Activated CD8-positive, alpha-beta T cell treated with anti-CD3 and anti-CD28 coated beads for 36 hours (primary cell): ENCODE results near the gene RPL10A. TPM values are rescaled to one million over a fixed set of nuclear protein-coding genes. Genes with fewer than 3 reads are reported as not detected.

Experiments used
- ATAC-seq: fragments of 200-7000 bp; cut with Tn5 transposase; one replicate; pipeline ENCODE4 v1.10.0; 2021; ENCODE audit warnings: mild to moderate bottlenecking, moderate library complexity
- CTCF ChIA-PET: fragments of 350-600 bp; sonication (Branson Sonifier 250); formaldehyde crosslinking; loops from one replicate; lab custom pipeline; 2021; ENCODE audit warnings: antibody characterized with exemption; lab: Charles Lee
- POLR2A ChIA-PET: fragments of 350-600 bp; sonication (Branson Sonifier 250); formaldehyde crosslinking; loops from one replicate; lab custom pipeline; 2021; ENCODE audit warnings: antibody characterized with exemption; lab: Charles Lee
- DNase-seq: peaks from one replicate; pipeline ENCODE4 v3.0.0-alpha.2; 2020
- H3K27ac Mint-ChIP-seq: one replicate; pipeline ENCODE4 v1.8.0; 2021; ENCODE audit warnings: mild to moderate bottlenecking, mixed read lengths
- H3K27me3 Mint-ChIP-seq: one replicate; pipeline ENCODE4 v1.8.0; 2021; ENCODE audit warnings: mixed read lengths
- H3K36me3 Mint-ChIP-seq: one replicate; pipeline ENCODE4 v1.8.0; 2021; ENCODE audit warnings: low read depth, mixed read lengths
- H3K4me1 Mint-ChIP-seq: one replicate; pipeline ENCODE4 v1.8.0; 2021; ENCODE audit warnings: low read depth, mixed read lengths
- H3K4me3 Mint-ChIP-seq: one replicate; pipeline ENCODE4 v1.8.0; 2021; ENCODE audit warnings: mild to moderate bottlenecking, moderate library complexity, mixed read lengths
- H3K9me3 Mint-ChIP-seq: one replicate; pipeline ENCODE4 v1.8.0; 2021; ENCODE audit warnings: mixed read lengths
- CTCF ChIP-seq: fragments of 200-600 bp; IDR thresholded peaks from one replicate; pipeline ENCODE4 v1.8.0; 2022; ENCODE audit warnings: antibody characterized with exemption, mild to moderate bottlenecking
- intact Hi-C: fragments of 100-400 bp; cut with micrococcal nuclease; formaldehyde crosslinking; loops from one replicate; pipeline ENCODE4 v1.10.0; 2022
- total RNA-seq, 2 experiments: library from RNA; stranded (reverse); gene quantifications; one replicate each; pipeline ENCODE4 v1.2.3, GENCODE V29; 2021

Gene RPL10A
- total RNA-seq, 2 experiments from 2014 or later: 2,322 to 2,393 TPM

- no peak for ATAC-seq
- peaks cover 6% of the 10 kb centered on the region for H3K27me3 Mint-ChIP-seq
- H3K9me3 Mint-ChIP-seq: no peaks in the 10 kb centered on the region
- peaks cover 14% of the 10 kb centered on the region for H3K4me1 Mint-ChIP-seq
- POLR2A ChIA-PET: interaction anchor here (1.4 to 24.5 kb wide), 2 partner anchors 13 to 22 kb away, joined by 5 to 327 read pairs; partner anchors contain the start of gene RPL10A
- intact Hi-C loops: no loop called here
- H3K4me3 Mint-ChIP-seq: no peak overlapping the region
- DNase-seq: no peak
- H3K27ac Mint-ChIP-seq: no peak overlapping the region
- CTCF ChIA-PET: no interaction called here
- TF ChIP-seq CTCF: no peak
- no peaks in the 10 kb centered on the region for H3K36me3 Mint-ChIP-seq
Observed at GRCh38 chr6:35494161-35494563, 26.0 kb downstream of the RPL10A start.

- H3K4me3 Mint-ChIP-seq: peak overlapping the region; percentile 59
- intact Hi-C loops: no loop called here
- ChIA-PET CTCF (no interaction called here), POLR2A (interaction anchor here (1.0 to 24.5 kb wide), 3 partner anchors 11 to 24 kb away, joined by 5 to 327 read pairs (median 5); partner anchors contain the start of gene RPL10A)
- TF ChIP-seq CTCF: no peak
- no peak for DNase-seq
- ATAC-seq: no peak
- no peaks in the 10 kb centered on the region for H3K36me3 Mint-ChIP-seq
- peaks cover 14% of the 10 kb centered on the region for H3K4me1 Mint-ChIP-seq
- H3K27ac Mint-ChIP-seq: no peak overlapping the region
- peaks cover 6% of the 10 kb centered on the region for H3K27me3 Mint-ChIP-seq
- no peaks in the 10 kb centered on the region for H3K9me3 Mint-ChIP-seq
Observed at GRCh38 chr6:35495258-35496035, 27.2 kb downstream of the RPL10A start.

GRCh38 chr6:35496036-35496840 is 28.0 kb downstream of the RPL10A start:
- H3K4me1 Mint-ChIP-seq: peaks cover 14% of the 10 kb centered on the region
- H3K27ac Mint-ChIP-seq: no peak overlapping the region
- no peaks in the 10 kb centered on the region for H3K9me3 Mint-ChIP-seq
- no peak for ATAC-seq
- no peak for TF ChIP-seq CTCF
- ChIA-PET POLR2A (interaction anchor here (0.9 to 24.5 kb wide), 5 partner anchors 11 to 46 kb away, joined by 3 to 327 read pairs (median 4); partner anchors contain the start of gene RPL10A), CTCF (interaction anchor here (1.0 to 1.8 kb wide), 3 partner anchors 15 to 237 kb away, joined by 3 to 5 read pairs (median 4); no protein-coding TSS in a partner anchor)
- intact Hi-C loops: no loop called here
- H3K4me3 Mint-ChIP-seq: peak overlapping the region; percentile 59
- H3K27me3 Mint-ChIP-seq: peaks cover 9% of the 10 kb centered on the region
- no peaks in the 10 kb centered on the region for H3K36me3 Mint-ChIP-seq
- DNase-seq: no peak

- peaks cover 14% of the 10 kb centered on the region for H3K4me1 Mint-ChIP-seq
- TF ChIP-seq CTCF: no peak
- H3K9me3 Mint-ChIP-seq: no peaks in the 10 kb centered on the region
- POLR2A ChIA-PET: interaction anchor here (0.6 to 24.5 kb wide), 5 partner anchors 10 to 76 kb away, joined by 3 to 327 read pairs (median 4); partner anchors contain the start of gene RPL10A
- H3K27ac Mint-ChIP-seq: peak within 1 kb of the TSS; percentile 75
- H3K4me3 Mint-ChIP-seq: peak within 1 kb of the TSS; percentile 72
- DNase-seq: peak; percentile 48
- no peaks in the 10 kb centered on the region for H3K36me3 Mint-ChIP-seq
- intact Hi-C loops: no loop called here
- CTCF ChIA-PET: interaction anchor here (1.0 to 1.8 kb wide), 6 partner anchors 8 to 240 kb away, joined by 3 to 5 read pairs (median 3); partner anchors contain the start of gene ARMC12
- peak; percentile 74 for ATAC-seq
- H3K27me3 Mint-ChIP-seq: peaks cover 11% of the 10 kb centered on the region
Observed at GRCh38 chr6:35496841-35497570, 28.8 kb downstream of the RPL10A start, which contains the start of gene TEAD3. TEAD3 (minus strand) TSS chr6:35497079.
